Stimulated activated naive CD8-positive, alpha-beta T cell treated with anti-CD3 and anti-CD28 coated beads, Interleukin-15, amount 100 ng/mL, for 72 hours (primary cell): ENCODE measurements around the gene FNBP1.
A peak's percentile ranks its signal among the peaks of the same experiment; 100 is the strongest.
"Not testable (repeated sequence)": the region's sequence is repeated elsewhere in the genome, so short reads cannot be mapped to it uniquely, and the experiment has no call there.

Experiments
- ATAC-seq: fragments of 150-1000 bp; cut with Tn5 transposase; 2 replicates; pipeline ENCODE4 v1.10.0; 2021; ENCODE audit warnings: mild to moderate bottlenecking, moderate library complexity
- DNase-seq, 2 donors: peaks; one replicate each; pipeline ENCODE4 v3.0.0; 2021 to 2022
- H3K27ac Mint-ChIP-seq, 2 donors: one replicate each; pipeline ENCODE4 v1.8.0; 2022; ENCODE audit warnings: mild to moderate bottlenecking in 2 of 2, mixed read lengths in 2 of 2, moderate library complexity in 2 of 2
- H3K27me3 Mint-ChIP-seq: one replicate; pipeline ENCODE4 v1.8.0; 2022; ENCODE audit warnings: mixed read lengths
- H3K4me1 Mint-ChIP-seq: one replicate; pipeline ENCODE4 v1.8.0; 2022; ENCODE audit warnings: mild to moderate bottlenecking, mixed read lengths
- H3K4me3 Mint-ChIP-seq, 2 donors: one replicate each; pipeline ENCODE4 v1.8.0; 2022; ENCODE audit warnings: mild to moderate bottlenecking in 2 of 2, mixed read lengths in 2 of 2, moderate library complexity in 1 of 2
- H3K9me3 Mint-ChIP-seq, 2 donors: one replicate each; pipeline ENCODE4 v1.8.0; 2022; ENCODE audit warnings: mixed read lengths in 2 of 2

Gene FNBP1

DNA sequence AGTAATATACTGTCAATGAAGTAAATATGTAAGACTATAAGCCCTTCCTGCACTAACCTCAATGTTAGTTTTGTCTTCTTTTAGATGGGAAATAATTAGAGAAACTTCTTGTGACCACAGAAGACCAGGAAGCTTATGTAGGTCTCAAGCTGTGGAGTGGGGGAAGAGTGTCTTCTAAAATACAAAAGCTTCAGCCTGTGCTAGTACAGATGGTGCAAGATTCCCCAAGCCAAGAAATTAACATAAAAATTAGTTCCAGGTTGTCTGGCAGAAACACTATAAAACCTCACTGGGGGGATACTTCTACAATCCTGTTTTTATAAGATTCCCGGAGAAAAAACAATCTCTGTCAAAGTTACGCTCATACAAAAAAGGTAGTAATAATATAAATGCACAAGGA, 103.6 kb downstream of the FNBP1 start:
- ATAC-seq = no peak
- no peak for DNase-seq
- Mint-ChIP-seq H3K27me3 (no peaks in the 10 kb centered on the region), H3K4me1 (peaks cover 72% of the 10 kb centered on the region), H3K27ac (peak overlapping the region; percentile 28 to 97), H3K9me3 (peaks cover 10 to 11% of the 10 kb centered on the region in 2 donors), H3K4me3 (peak overlapping the region in 1 of 2 donors; percentile 10)

DNA sequence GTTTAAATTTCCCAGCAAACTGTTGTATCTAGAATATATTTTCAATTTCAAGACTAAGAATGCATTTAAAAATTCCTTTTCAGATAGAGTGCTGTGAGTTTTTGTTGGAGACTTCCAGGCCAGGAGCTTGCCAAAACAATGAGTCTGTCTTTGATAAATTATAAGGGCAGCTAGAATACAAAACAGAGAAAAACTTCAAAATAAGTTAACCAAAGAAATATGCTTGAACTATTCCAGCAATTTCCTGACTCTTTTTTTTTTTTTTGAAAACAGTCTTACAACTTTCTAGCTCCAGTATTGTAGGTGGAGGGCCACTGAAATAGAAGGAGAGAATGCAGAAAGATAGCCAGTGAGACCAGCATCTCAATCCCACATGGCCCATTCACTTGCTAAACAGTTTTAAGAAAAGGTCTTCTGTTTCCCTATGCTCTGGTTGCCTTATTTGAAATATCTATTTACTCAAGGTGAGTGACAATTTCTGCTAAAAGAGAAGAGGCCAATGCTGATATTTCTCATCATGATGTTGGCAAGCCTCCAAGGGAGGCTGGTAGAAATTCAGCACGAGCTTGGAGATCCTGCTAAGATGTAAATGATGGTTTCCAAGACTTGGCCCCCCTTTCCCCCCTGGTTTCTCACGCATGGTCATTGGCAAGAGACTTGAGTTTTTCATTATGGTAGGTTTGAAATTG, 104.6 kb downstream of the FNBP1 start:
- DNase-seq = no peak
- no peaks in the 10 kb centered on the region for H3K27me3 Mint-ChIP-seq

DNA sequence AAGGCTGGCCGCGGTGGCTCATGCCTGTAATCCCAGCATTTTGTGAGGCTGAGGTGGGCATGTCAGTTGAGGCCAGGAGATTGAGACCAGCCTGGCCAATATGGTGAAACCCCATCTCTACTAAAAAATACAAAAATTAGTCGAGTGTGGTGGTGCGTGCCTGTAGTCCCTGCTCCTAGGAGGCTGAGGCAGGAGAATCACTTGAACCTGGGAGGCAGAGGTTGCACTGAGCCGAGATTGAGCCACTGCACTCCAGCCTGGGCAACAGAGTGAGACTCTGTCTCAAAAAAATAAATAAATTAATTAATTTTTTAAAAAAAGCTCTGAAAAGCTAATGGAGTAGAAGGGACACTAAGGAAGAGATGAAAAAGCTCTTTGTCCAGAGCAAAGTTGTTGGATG, 105.1 kb downstream of the FNBP1 start:
- not testable (repeated sequence) for H3K27ac Mint-ChIP-seq, DNase-seq, H3K4me3 Mint-ChIP-seq, H3K9me3 Mint-ChIP-seq, ATAC-seq, H3K27me3 Mint-ChIP-seq
- peaks cover 74% of the 10 kb centered on the region for H3K4me1 Mint-ChIP-seq

More for the DNA sequence above, 104.6 kb downstream of the FNBP1 start:
- H3K9me3 Mint-ChIP-seq = peaks cover 6 to 11% of the 10 kb centered on the region in 2 donors
- no peak overlapping the region for H3K4me3 Mint-ChIP-seq
- no peak for ATAC-seq
- peaks cover 74% of the 10 kb centered on the region for H3K4me1 Mint-ChIP-seq
- peak overlapping the region; percentile 58 to 76 for H3K27ac Mint-ChIP-seq

DNA sequence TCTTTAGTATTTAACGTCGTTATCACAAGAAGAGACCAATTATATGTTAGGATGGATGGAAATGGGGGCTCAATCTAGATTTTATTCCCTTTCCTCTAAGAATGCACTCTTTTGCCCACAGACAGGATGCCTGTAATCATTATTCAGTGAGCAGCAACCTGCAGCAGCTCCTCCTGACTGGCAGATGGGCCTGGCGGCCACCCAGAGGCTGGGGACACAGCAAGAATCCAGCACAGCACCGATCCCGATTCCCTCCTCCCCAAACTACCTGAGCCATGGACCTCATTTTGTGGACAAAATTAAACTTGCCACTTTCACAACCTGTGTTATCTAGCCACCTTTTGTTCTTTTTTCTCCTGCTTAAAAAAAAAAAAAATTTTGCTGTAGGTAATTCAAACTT, 106.8 kb downstream of the FNBP1 start:
- Mint-ChIP-seq H3K4me3 (no peak overlapping the region), H3K27ac (peak overlapping the region; percentile 52 to 97), H3K27me3 (no peaks in the 10 kb centered on the region), H3K4me1 (peaks cover 89% of the 10 kb centered on the region), H3K9me3 (no peaks in the 10 kb centered on the region)
- no peak for DNase-seq
- ATAC-seq = no peak

DNA sequence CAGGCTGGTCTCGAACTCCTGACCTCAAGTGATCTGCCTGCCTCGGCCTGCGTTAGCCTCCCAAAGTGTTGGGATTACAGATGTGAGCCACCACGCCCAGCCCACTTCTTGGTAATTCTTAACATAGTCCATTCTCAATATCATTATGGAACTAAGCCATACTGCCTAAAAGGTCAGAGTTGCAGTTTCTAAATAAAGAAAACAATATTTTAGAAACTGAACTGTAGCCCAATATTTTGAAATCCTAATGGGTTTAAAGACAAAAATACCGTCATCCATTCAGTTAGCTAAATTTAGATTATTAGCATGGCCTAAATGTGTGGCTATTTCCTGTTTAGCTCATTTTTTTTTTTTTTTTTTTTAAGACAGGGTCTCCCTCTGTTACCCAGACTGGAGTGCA, 108.2 kb downstream of the FNBP1 start:
- no peak for DNase-seq
- Mint-ChIP-seq H3K9me3 (no peaks in the 10 kb centered on the region), H3K4me1 (peaks cover 75% of the 10 kb centered on the region), H3K27ac (peak overlapping the region; percentile 92 to 97), H3K27me3 (no peaks in the 10 kb centered on the region), H3K4me3 (peak overlapping the region; percentile 47 to 73)
- peak; percentile 29 for ATAC-seq

DNA sequence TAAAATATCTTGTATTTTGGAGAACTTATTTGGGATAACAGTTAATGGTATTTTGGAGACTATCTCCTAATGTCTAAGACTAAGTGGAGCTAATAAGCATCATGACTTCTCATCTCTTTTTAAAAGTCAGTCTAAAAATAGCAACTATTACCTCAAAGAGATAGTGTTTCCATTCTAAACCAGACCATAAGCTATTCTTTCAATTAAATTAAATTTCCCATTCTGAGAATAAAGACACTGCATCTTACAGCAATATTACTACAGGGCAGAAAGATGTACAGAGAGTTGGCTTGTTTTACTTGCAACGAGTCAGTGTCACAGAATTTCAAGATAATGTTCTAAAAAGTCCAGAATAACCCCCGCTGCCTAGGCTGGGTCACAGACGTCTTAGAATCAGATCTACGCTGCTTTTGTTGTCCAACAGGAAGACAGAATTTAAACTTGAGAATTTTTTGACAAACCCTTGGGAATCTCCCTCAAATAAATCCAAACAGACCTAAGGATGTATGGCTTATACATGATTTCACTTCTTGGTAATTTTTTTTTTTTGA, 108.9 kb downstream of the FNBP1 start:
- Mint-ChIP-seq H3K27ac (peak overlapping the region; percentile 92 to 97), H3K4me3 (peak overlapping the region; percentile 47 to 73), H3K4me1 (peaks cover 69% of the 10 kb centered on the region), H3K27me3 (no peaks in the 10 kb centered on the region), H3K9me3 (no peaks in the 10 kb centered on the region)
- DNase-seq (no peak), ATAC-seq (peak; percentile 38)

DNA sequence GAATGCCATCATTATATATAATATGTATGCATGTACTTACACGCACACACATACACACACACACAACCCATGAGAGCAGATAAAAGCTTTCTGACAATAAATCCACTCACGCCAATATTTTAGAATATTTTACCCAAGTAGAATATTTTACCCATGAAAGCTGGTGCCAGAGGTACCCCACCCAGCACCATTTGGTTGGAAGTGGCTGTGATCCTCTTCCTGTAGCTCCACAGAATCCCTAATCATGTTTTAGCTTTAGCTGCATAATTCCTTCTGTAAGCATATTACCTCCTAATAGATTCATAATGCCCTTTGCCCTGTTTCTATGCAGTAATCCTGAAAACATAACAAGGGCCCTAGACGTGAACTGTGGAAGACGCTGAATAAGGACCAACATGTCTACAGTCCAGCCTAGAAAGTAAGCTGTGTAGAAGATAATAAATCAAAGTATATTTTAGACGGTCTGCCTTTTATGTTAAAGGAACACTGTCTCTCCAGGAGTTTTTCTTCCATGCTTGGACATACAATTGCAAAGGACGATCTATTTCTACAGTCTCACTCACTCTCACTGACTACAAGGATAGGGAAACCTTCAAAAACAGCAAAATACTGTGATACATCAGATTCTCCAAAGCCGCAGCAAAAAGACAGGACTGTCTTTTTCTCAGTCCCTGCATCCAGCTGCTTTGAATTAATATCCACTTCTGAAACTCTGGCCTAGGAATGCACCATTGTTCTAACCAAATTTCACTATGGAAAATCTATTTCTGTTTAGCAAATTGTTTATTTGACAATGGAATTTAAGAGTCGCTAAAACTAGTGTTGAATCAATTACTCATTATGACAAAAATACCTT, 109.6 kb downstream of the FNBP1 start:
- Mint-ChIP-seq H3K4me3 (peak overlapping the region; percentile 47 to 73), H3K9me3 (no peaks in the 10 kb centered on the region), H3K27me3 (no peaks in the 10 kb centered on the region), H3K27ac (peak overlapping the region; percentile 92 to 97), H3K4me1 (peaks cover 62% of the 10 kb centered on the region)
- no peak for ATAC-seq
- no peak for DNase-seq

DNA sequence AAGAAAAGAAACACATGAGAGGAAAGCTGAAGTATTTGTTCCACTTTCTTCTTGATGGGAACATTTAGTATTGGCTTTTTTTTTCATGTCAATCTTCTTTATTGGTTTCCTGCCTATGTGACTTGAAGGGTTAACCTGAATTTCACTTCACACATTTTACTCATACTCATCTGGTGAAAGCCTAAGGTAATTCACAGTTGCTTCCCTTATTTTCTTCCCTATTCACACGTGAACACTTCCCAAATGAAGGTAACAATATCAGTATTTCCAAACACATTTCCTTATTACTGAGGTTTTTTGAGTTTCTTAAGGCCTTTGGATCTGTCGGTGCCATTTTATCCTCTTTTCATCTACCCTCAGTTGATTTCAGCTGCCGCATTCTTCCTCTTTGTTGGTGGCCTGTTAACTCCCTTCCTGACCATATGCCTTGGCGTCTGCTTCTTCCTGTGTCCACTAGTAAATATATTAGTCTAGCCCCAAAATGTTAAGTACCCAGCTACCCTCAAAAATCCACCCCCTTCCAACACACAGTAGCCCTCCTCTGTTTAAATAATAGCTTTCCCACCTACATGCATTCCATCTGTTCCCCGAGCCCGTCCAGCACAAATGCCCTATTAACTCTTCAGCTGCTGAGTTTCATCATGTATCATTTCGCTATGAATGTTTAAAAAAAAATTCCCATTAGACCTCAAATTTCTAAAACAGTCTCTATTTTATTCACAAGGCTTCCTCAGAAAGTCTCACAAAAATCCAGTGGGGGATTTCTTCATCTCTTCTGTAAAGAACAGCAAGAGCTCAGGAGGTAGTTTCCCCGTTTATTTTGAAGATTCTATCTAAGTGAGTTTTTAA, 110.5 kb downstream of the FNBP1 start:
- DNase-seq (no peak), ATAC-seq (peak; percentile 62)
- Mint-ChIP-seq H3K27me3 (no peaks in the 10 kb centered on the region), H3K27ac (peak overlapping the region; percentile 57 to 92), H3K9me3 (no peaks in the 10 kb centered on the region), H3K4me1 (peaks cover 58% of the 10 kb centered on the region), H3K4me3 (peak overlapping the region; percentile 47 to 68)

DNA sequence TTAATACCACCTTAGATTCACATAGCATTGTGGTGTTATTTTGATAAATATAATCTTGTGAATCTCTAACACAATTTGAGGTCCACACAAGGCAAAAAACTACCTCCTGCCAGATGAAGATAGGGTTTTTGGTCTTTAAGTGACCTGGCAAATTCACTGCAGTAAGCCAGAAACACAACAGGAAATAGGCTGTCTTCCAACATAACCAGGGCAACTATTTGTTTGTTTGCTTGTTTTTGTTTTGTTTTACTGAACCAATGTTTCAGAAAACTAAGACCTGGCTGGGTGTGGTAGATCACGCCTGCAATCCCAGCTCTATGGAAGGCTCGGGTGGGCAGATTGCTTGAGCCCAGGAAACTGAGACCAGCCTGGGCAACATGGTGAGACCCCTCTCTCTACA, 112.2 kb downstream of the FNBP1 start:
- no peak overlapping the region for H3K4me3 Mint-ChIP-seq
- ATAC-seq = no peak

DNA sequence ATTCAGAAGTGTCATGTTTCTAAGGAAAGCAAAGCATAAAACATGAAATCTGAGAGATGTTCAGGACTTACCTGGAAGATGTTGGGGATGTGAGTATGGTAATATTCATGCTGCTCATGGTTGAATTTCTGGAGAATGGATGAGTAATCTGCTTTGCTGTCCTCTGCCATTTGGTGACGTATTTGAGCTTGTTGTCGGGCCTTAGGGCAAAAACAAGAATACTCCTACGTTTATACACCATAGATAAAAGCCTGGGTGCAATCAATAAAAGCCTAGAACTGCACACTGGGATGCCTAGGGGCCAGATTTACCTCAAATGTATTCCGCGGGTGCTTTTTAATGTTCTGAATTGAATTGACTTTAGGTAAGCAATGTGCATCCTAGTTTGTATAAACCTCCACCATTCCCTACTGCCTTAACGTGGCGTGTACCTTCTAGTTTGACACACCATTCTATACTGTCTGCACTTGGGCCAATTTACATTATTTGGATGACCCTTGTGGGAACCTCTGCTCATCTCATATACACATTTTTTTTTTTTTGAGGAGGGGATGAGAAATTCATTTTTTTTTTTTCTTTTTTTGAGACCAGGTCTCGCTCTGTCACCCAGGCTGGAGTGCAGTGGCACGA, 113.4 kb downstream of the FNBP1 start:
- ATAC-seq (no peak), DNase-seq (no peak)
- no peaks in the 10 kb centered on the region for H3K27me3 Mint-ChIP-seq
- no peak overlapping the region for H3K27ac Mint-ChIP-seq
- H3K9me3 Mint-ChIP-seq = no peaks in the 10 kb centered on the region
- peaks cover 33% of the 10 kb centered on the region for H3K4me1 Mint-ChIP-seq
- no peak overlapping the region for H3K4me3 Mint-ChIP-seq

More for the DNA sequence above, 112.2 kb downstream of the FNBP1 start:
- H3K27ac Mint-ChIP-seq = peak overlapping the region; percentile 65 to 87
- peaks cover 44% of the 10 kb centered on the region for H3K4me1 Mint-ChIP-seq
- no peaks in the 10 kb centered on the region for H3K27me3 Mint-ChIP-seq
- no peak for DNase-seq
- H3K9me3 Mint-ChIP-seq = no peaks in the 10 kb centered on the region

DNA sequence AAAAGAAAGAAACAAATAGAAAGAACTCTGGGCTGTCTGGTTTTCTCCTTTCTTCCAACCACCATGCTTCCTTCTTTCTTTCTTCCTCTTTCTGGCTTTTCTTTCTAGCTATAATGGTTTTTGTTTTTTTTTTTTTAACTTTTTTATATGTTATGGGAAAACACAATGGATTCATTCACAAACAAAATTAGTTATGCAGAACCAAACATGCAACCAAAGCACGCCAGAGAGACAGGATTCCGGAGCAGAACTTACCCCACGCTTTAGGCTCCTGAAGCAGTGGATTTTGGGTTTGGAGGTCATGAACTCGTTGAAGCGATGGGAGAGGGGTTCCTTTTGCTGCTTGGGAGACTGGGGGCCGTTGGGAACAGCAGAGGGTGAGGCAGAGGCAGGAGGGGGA, 119.4 kb downstream of the FNBP1 start:
- DNase-seq = no peak
- no peaks in the 10 kb centered on the region for H3K27me3 Mint-ChIP-seq
- no peak for ATAC-seq
- H3K27ac Mint-ChIP-seq = peak overlapping the region; percentile 42 to 86
- H3K9me3 Mint-ChIP-seq = no peaks in the 10 kb centered on the region
- no peak overlapping the region for H3K4me3 Mint-ChIP-seq
- peaks cover 43% of the 10 kb centered on the region for H3K4me1 Mint-ChIP-seq

DNA sequence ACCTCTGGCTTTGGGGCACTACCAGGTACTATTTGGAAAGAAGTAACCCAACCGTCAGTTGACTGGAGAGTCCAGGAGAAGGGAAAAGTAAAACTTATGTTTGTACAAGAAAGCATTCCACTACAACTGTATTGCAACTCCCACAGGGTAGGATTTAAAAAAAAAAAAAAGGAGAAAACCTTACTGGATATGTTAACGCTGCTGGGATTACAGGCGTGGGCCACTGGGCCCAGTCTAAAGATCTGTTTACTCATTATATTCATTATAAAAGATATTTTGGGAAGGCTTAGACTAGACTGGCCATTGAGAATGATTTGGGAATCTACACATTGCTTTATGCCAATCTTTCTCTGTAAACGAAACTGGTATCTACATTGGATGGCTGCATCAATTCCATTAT, 121.1 kb downstream of the FNBP1 start:
- Mint-ChIP-seq H3K9me3 (no peaks in the 10 kb centered on the region), H3K27me3 (no peaks in the 10 kb centered on the region), H3K4me1 (peaks cover 53% of the 10 kb centered on the region), H3K27ac (peak overlapping the region; percentile 6 to 76), H3K4me3 (no peak overlapping the region)
- ATAC-seq (no peak), DNase-seq (no peak)

DNA sequence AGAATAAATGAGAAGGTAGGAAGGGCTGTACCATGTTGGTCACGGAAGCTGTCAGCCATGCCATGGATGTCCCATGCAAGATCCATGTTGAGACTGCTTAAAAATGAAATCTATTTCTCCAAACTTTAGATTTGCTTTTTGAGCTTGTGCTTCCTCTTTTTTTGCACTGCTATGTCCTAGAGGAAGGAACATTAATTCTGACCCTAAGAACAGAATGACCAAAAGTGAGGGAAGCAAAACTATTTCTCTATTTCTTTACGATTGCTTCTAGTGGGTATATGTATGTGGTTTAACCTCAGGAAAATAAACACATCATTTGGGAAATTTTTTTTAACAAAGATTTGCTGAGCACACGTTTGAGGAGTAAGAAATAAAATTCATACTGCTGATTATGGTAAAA, 123.1 kb downstream of the FNBP1 start:
- DNase-seq = no peak
- H3K27me3 Mint-ChIP-seq = no peaks in the 10 kb centered on the region
- peak overlapping the region in 1 of 2 donors; percentile 92 for H3K27ac Mint-ChIP-seq
- H3K9me3 Mint-ChIP-seq = no peaks in the 10 kb centered on the region
- H3K4me1 Mint-ChIP-seq = peaks cover 59% of the 10 kb centered on the region
- ATAC-seq = no peak
- H3K4me3 Mint-ChIP-seq = peak overlapping the region; percentile 44 to 79

DNA sequence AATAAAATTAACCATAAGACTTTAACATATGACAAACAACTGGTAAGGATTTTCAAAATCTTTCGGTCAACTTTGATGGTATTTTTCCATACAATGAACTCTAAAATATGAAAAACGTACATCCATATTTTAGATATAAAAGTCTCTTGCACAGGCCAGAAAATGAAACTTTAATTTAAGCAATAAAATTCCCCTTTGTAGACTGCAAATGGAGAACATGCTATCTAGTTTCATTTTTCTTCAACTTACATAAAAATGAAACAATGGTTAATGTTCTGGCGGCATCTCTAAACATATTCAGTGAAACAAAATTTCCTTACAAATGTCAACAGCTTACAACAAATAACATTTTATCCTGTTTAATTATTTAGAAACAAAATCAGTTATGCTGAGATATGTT, 123.7 kb downstream of the FNBP1 start:
- H3K27ac Mint-ChIP-seq = peak overlapping the region; percentile 82 to 89
- peaks cover 59% of the 10 kb centered on the region for H3K4me1 Mint-ChIP-seq
- no peaks in the 10 kb centered on the region for H3K9me3 Mint-ChIP-seq
- H3K27me3 Mint-ChIP-seq = no peaks in the 10 kb centered on the region
- DNase-seq (no peak), ATAC-seq (no peak)
- peak overlapping the region; percentile 44 to 79 for H3K4me3 Mint-ChIP-seq
